Naive thymus-derived CD4-positive, alpha-beta T cell (primary cell): ENCODE results near the gene FGF23. TPM values are rescaled to one million over a fixed set of nuclear protein-coding genes. Genes with fewer than 3 reads are reported as not detected.
"Not testable (repeated sequence)": the region's sequence is repeated elsewhere in the genome, so short reads cannot be mapped to it uniquely, and the experiment has no call there.

Experiments used
- ATAC-seq: fragments of 150-1000 bp; cut with Tn5 transposase; 2 replicates; pipeline ENCODE4 v1.10.0; 2021; ENCODE audit warnings: mild to moderate bottlenecking, moderate library complexity
- CTCF ChIA-PET: fragments of 350-600 bp; sonication (Branson Sonifier 250); formaldehyde crosslinking; loops from one replicate; lab custom pipeline; 2021; ENCODE audit warnings: antibody characterized with exemption; lab: Charles Lee
- POLR2A ChIA-PET: fragments of 350-600 bp; sonication (Branson Sonifier 250); formaldehyde crosslinking; loops from one replicate; lab custom pipeline; 2021; ENCODE audit warnings: antibody characterized with exemption, inconsistent platforms; lab: Charles Lee
- DNase-seq, 9 donors: peaks; one replicate each; pipeline versions ENCODE4 v3.0.0 to v3.0.0-alpha.2; 2020 to 2022; ENCODE audit warnings: mixed read lengths in 1 of 9
- H3K27ac ChIP-seq: one replicate; pipeline ENCODE4 v1.7.0; 2013; ENCODE audit warnings: mild to moderate bottlenecking, low read depth, low read length, moderate library complexity
- H3K27me3 ChIP-seq, 2 donors: one replicate each; pipeline ENCODE4 v1.7.0; 2013; ENCODE audit warnings: low read length in 2 of 2, mild to moderate bottlenecking in 2 of 2, moderate library complexity in 2 of 2; ENCODE audit not compliant: control insufficient read depth in 2 of 2, insufficient read depth in 2 of 2
- H3K36me3 ChIP-seq, 3 experiments: 1 replicate in 2 of 3; 2 replicates in 1 of 3; pipeline ENCODE4 v1.7.0; 2013; ENCODE audit warnings: low read length in 3 of 3, mild to moderate bottlenecking in 3 of 3, moderate library complexity in 1 of 3; ENCODE audit not compliant: insufficient read depth in 3 of 3, control insufficient read depth in 2 of 3
- H3K4me1 ChIP-seq, 2 donors: one replicate each; pipeline ENCODE4 v1.7.0; 2013; ENCODE audit warnings: low read length in 2 of 2, mild to moderate bottlenecking in 2 of 2, moderate library complexity in 1 of 2; ENCODE audit not compliant: control insufficient read depth in 2 of 2, insufficient read depth in 2 of 2
- H3K4me3 ChIP-seq: 2 replicates; pipeline ENCODE4 v1.7.0; 2013; ENCODE audit warnings: mild to moderate bottlenecking, low read length
- H3K9me3 ChIP-seq, 3 experiments: 1 replicate in 2 of 3; 2 replicates in 1 of 3; pipeline ENCODE4 v1.7.0; 2013; ENCODE audit warnings: low read length in 3 of 3; ENCODE audit not compliant: control insufficient read depth in 2 of 3
- H3K27ac Mint-ChIP-seq, 9 donors: one replicate each; pipeline ENCODE4 v1.8.0; 2020 to 2022; ENCODE audit warnings: mixed read lengths in 9 of 9, mild to moderate bottlenecking in 8 of 9, moderate library complexity in 5 of 9, inconsistent platforms in 2 of 9
- H3K27me3 Mint-ChIP-seq, 5 donors: one replicate each; pipeline ENCODE4 v1.8.0; 2021 to 2022; ENCODE audit warnings: mixed read lengths in 5 of 5, mild to moderate bottlenecking in 1 of 5
- H3K36me3 Mint-ChIP-seq, 5 donors: one replicate each; pipeline ENCODE4 v1.8.0; 2020 to 2022; ENCODE audit warnings: mixed read lengths in 5 of 5, mild to moderate bottlenecking in 3 of 5, inconsistent platforms in 1 of 5
- H3K4me1 Mint-ChIP-seq, 7 donors: one replicate each; pipeline ENCODE4 v1.8.0; 2020 to 2022; ENCODE audit warnings: mixed read lengths in 7 of 7, mild to moderate bottlenecking in 3 of 7, inconsistent platforms in 1 of 7
- H3K4me3 Mint-ChIP-seq, 10 donors: one replicate each; pipeline ENCODE4 v1.8.0; 2020 to 2022; ENCODE audit warnings: mild to moderate bottlenecking in 10 of 10, mixed read lengths in 10 of 10, moderate library complexity in 6 of 10, inconsistent platforms in 2 of 10
- H3K9me3 Mint-ChIP-seq, 11 donors: one replicate each; pipeline ENCODE4 v1.8.0; 2020 to 2022; ENCODE audit warnings: mixed read lengths in 11 of 11, mild to moderate bottlenecking in 4 of 11, inconsistent platforms in 1 of 11, moderate library complexity in 1 of 11
- intact Hi-C, 2 donors: fragments of 100-400 bp; cut with micrococcal nuclease; formaldehyde crosslinking; loops; one replicate each; pipeline ENCODE4 v1.15.1; 2023
- polyA plus RNA-seq, 2 donors: library from polyadenylated mRNA; unstranded; fragments of 300-500 nt; fragmentation: Illumina TruSeq; gene quantifications; one replicate each; pipeline ENCODE4 v1.2.3, GENCODE V29; 2021
- total RNA-seq, 6 experiments: library from RNA in 5 of 6; stranded (reverse) in 5 of 6; gene quantifications; 1 replicate in 5 of 6; 2 replicates in 1 of 6; pipeline ENCODE4 v1.2.3 and lab custom pipeline; 2021 to 2026

FGF23 gene
- total and polyA plus RNA-seq, 7 experiments from 2014 or later = not detected

- H3K4me3 Mint-ChIP-seq, H3K4me3 ChIP-seq, intact Hi-C loops, POLR2A ChIA-PET, H3K4me1 Mint-ChIP-seq, H3K36me3 Mint-ChIP-seq, H3K27ac Mint-ChIP-seq, ATAC-seq, H3K27ac ChIP-seq, H3K9me3 ChIP-seq, H3K36me3 ChIP-seq, H3K27me3 ChIP-seq, H3K9me3 Mint-ChIP-seq, DNase-seq, H3K4me1 ChIP-seq: not testable (repeated sequence)
- CTCF ChIA-PET = interaction anchor here (0.7 kb wide), 1 partner anchor 13 kb away, joined by 3 read pairs; no protein-coding TSS in a partner anchor
- H3K27me3 Mint-ChIP-seq = peaks cover 0 to 28% (median 8%) of the 10 kb centered on the region in 5 donors
Measured at GRCh38 chr12:4404877-4405637, 25.5 kb upstream of the FGF23 start.

GRCh38 chr12:4402996-4403395, 23.5 kb upstream of the FGF23 start:
- Histone ChIP-seq H3K4me3 (no peak overlapping the region), H3K36me3 (no peaks in the 10 kb centered on the region), H3K27me3 (no peaks in the 10 kb centered on the region), H3K9me3 (no peaks in the 10 kb centered on the region), H3K4me1 (no peaks in the 10 kb centered on the region), H3K27ac (no peak overlapping the region)
- H3K27ac Mint-ChIP-seq = no peak overlapping the region
- no peak overlapping the region for H3K4me3 Mint-ChIP-seq
- intact Hi-C loops = no loop called here
- CTCF ChIA-PET = no interaction called here
- H3K4me1 Mint-ChIP-seq = no peaks in the 10 kb centered on the region
- H3K27me3 Mint-ChIP-seq = peaks cover 0 to 27% (median 10%) of the 10 kb centered on the region in 5 donors
- DNase-seq (no peak), ATAC-seq (no peak)
- H3K9me3 Mint-ChIP-seq = peaks cover 0 to 2% (median 0%) of the 10 kb centered on the region in 11 donors
- H3K36me3 Mint-ChIP-seq = no peaks in the 10 kb centered on the region
- POLR2A ChIA-PET = no interaction called here

- Histone ChIP-seq H3K36me3 (no peaks in the 10 kb centered on the region), H3K27me3 (no peaks in the 10 kb centered on the region), H3K4me3 (no peak overlapping the region), H3K27ac (no peak overlapping the region), H3K4me1 (no peaks in the 10 kb centered on the region), H3K9me3 (no peaks in the 10 kb centered on the region)
- Mint-ChIP-seq H3K4me3 (no peak overlapping the region), H3K4me1 (no peaks in the 10 kb centered on the region), H3K36me3 (no peaks in the 10 kb centered on the region), H3K9me3 (peaks cover 0 to 2% (median 0%) of the 10 kb centered on the region in 11 donors), H3K27ac (no peak overlapping the region), H3K27me3 (peaks cover 0 to 36% (median 10%) of the 10 kb centered on the region in 5 donors)
- CTCF ChIA-PET = no interaction called here
- intact Hi-C loops = no loop called here
- ATAC-seq (no peak), DNase-seq (no peak)
- POLR2A ChIA-PET = no interaction called here
Measured at GRCh38 chr12:4401117-4401516, 21.6 kb upstream of the FGF23 start.

- H3K27ac Mint-ChIP-seq = no peak overlapping the region
- no peaks in the 10 kb centered on the region for H3K36me3 ChIP-seq
- H3K4me3 ChIP-seq = no peak overlapping the region
- H3K4me1 ChIP-seq = no peaks in the 10 kb centered on the region
- H3K27me3 ChIP-seq = no peaks in the 10 kb centered on the region
- no peaks in the 10 kb centered on the region for H3K9me3 Mint-ChIP-seq
- CTCF ChIA-PET = no interaction called here
- peaks cover 12 to 59% (median 28%) of the 10 kb centered on the region in 5 donors for H3K27me3 Mint-ChIP-seq
- POLR2A ChIA-PET = no interaction called here
- H3K9me3 ChIP-seq = no peaks in the 10 kb centered on the region
- intact Hi-C loops = no loop called here
- H3K4me3 Mint-ChIP-seq = no peak overlapping the region
- H3K36me3 Mint-ChIP-seq = peaks cover 0 to 4% (median 0%) of the 10 kb centered on the region in 5 donors
- H3K27ac ChIP-seq = no peak overlapping the region
- ATAC-seq (no peak), DNase-seq (no peak)
- peaks cover 0 to 3% (median 0%) of the 10 kb centered on the region in 7 donors for H3K4me1 Mint-ChIP-seq
Measured at GRCh38 chr12:4395818-4396217, 16.3 kb upstream of the FGF23 start.

GRCh38 chr12:4393211-4393610, 13.7 kb upstream of the FGF23 start:
- Histone ChIP-seq H3K4me3 (no peak overlapping the region), H3K27me3 (no peaks in the 10 kb centered on the region), H3K27ac (no peak overlapping the region), H3K36me3 (no peaks in the 10 kb centered on the region), H3K4me1 (no peaks in the 10 kb centered on the region), H3K9me3 (no peaks in the 10 kb centered on the region)
- no peak for DNase-seq
- Mint-ChIP-seq H3K4me3 (no peak overlapping the region), H3K27me3 (peaks cover 12 to 57% (median 23%) of the 10 kb centered on the region in 5 donors), H3K36me3 (peaks cover 0 to 4% (median 0%) of the 10 kb centered on the region in 5 donors), H3K27ac (no peak overlapping the region), H3K9me3 (no peaks in the 10 kb centered on the region), H3K4me1 (peaks cover 0 to 3% (median 0%) of the 10 kb centered on the region in 7 donors)
- ChIA-PET POLR2A (no interaction called here), CTCF (no interaction called here)
- intact Hi-C loops = no loop called here
- no peak for ATAC-seq

GRCh38 chr12:4392223-4392742, 12.8 kb upstream of the FGF23 start:
- ATAC-seq (no peak), DNase-seq (no peak)
- POLR2A ChIA-PET = no interaction called here
- Mint-ChIP-seq H3K9me3 (no peaks in the 10 kb centered on the region), H3K4me1 (peaks cover 0 to 3% (median 0%) of the 10 kb centered on the region in 7 donors), H3K27ac (no peak overlapping the region), H3K27me3 (peaks cover 12 to 54% (median 23%) of the 10 kb centered on the region in 5 donors), H3K4me3 (no peak overlapping the region), H3K36me3 (peaks cover 0 to 4% (median 0%) of the 10 kb centered on the region in 5 donors)
- Histone ChIP-seq H3K4me3 (no peak overlapping the region), H3K36me3 (no peaks in the 10 kb centered on the region), H3K27me3 (no peaks in the 10 kb centered on the region), H3K4me1 (no peaks in the 10 kb centered on the region), H3K27ac (no peak overlapping the region), H3K9me3 (no peaks in the 10 kb centered on the region)
- CTCF ChIA-PET = no interaction called here
- intact Hi-C loops = no loop called here

GRCh38 chr12:4388662-4389061, 9.2 kb upstream of the FGF23 start:
- no peaks in the 10 kb centered on the region for H3K9me3 Mint-ChIP-seq
- CTCF ChIA-PET = no interaction called here
- no peak overlapping the region for H3K27ac Mint-ChIP-seq

More at GRCh38 chr12:4388662-4389061, 9.2 kb upstream of the FGF23 start:
- H3K36me3 Mint-ChIP-seq = no peaks in the 10 kb centered on the region
- DNase-seq = no peak
- Histone ChIP-seq H3K36me3 (no peaks in the 10 kb centered on the region), H3K27ac (no peak overlapping the region), H3K4me3 (no peak overlapping the region), H3K4me1 (no peaks in the 10 kb centered on the region), H3K27me3 (no peaks in the 10 kb centered on the region), H3K9me3 (no peaks in the 10 kb centered on the region)
- H3K27me3 Mint-ChIP-seq = peaks cover 0 to 43% (median 8%) of the 10 kb centered on the region in 5 donors
- no peak overlapping the region for H3K4me3 Mint-ChIP-seq
- peaks cover 0 to 3% (median 0%) of the 10 kb centered on the region in 7 donors for H3K4me1 Mint-ChIP-seq
- intact Hi-C loops = no loop called here
- no peak for ATAC-seq
- POLR2A ChIA-PET = no interaction called here
